GM18870 (cell line): ENCODE results near the gene CHERP.
A peak's percentile ranks its signal among the peaks of the same experiment; 100 is the strongest.
"Not testable (repeated sequence)": the region's sequence is repeated elsewhere in the genome, so short reads cannot be mapped to it uniquely, and the experiment has no call there.

Source experiments
- ATAC-seq: cut with Tn5 transposase; IDR thresholded peaks from one replicate; pipeline ENCODE4 v1.9.1; 2021; ENCODE audit warnings: moderate library complexity; ENCODE audit not compliant: unreplicated experiment

The CHERP gene

GRCh38 chr19:16543734-16544133 is 1.5 kb upstream of the CHERP start:
- ATAC-seq: not testable (repeated sequence)

DNA sequence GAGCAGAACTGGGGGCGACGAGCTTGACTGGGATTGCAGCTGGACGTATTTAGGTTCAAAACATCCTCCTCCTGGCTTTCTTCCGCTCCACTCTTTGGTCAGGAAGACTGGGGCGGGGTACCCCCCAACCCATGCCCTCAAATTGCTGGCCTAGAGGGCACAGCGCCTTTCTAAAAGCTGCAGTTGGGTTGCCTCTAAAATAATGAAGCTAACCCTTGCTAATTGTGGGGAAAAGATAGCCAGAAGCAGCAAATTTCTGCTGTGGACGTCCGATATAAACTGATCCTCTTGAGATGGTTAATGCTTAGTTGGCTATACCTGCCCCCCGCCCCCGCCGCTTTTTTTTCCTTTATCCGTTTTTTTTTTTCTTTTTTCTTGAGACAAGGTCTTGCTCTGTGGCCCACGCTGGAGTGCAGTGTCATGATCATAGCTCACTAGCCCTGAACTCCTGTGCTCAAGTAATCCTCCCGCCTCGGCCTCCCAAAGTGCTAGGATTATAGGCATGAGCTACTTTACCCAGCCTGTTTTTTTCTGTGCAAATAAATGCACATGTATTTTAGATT is 754 bp upstream of the CHERP start:
- no peak for ATAC-seq

DNA sequence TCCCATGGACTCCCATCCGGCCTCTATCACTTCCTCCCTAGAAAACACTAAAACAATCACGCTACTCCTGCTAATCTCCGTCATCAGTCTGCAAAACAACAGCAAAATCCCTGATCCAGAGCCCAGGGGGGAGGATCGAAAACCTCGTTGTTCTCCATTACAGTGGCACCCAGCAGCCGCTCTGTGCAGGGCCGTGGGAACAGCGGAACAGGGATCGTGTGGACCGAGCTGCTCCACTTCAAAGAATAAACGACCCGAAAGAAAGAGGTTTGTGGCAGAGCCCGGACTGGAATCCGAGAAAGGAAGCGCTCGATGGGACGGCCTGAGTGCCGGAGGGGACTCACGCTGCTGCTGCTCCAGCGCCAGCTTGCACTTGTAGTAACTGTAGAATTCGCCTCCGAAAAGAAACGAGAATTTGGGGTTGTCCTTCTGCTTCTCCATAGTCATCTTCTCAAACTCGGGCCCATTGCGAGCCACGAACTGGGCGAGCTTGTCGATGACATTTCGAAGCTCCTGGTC is 652 bp downstream of the CHERP start:
- peak; percentile 2 for ATAC-seq

DNA sequence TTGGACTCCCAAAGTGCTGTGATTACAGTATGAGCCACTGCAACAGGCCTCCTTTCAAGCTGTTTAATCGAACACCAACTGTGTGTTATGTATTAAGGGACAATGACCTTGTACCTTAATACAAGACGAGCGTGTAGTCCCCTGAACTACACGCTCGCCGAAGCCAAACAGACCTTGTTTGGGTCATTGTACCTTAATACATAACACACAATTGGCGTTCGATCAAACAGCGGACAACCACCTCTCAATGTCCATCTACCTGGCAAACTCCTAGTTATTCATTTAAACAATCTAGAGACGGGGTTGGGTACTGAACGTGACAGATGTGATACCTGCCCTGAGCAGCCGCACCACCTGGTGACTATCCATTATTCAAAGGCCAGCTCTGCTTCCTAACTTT is 1.3 kb downstream of the CHERP start:
- no peak for ATAC-seq

DNA sequence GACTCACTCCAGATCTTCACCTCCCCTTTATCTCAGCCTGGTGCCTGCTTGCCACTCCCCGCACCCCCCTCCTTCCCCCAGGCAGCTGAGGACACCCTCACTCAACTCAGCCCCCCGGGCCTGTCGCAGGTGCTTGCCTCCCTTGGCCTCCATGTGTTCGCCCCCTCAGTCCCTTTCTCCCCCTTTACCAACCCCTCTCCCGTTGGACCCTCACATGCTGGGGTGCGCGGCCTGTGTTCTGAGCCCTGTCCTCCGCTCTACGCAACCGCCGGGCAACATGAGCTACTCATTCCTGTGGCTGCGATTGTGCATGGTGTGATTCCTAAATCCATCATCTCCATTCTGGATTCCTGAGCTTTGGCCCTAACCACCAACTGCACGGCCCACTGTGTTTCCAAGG is 5.1 kb downstream of the CHERP start:
- ATAC-seq: no peak

GRCh38 chr19:16536130-16536529 is 6.1 kb downstream of the CHERP start:
- no peak for ATAC-seq

DNA sequence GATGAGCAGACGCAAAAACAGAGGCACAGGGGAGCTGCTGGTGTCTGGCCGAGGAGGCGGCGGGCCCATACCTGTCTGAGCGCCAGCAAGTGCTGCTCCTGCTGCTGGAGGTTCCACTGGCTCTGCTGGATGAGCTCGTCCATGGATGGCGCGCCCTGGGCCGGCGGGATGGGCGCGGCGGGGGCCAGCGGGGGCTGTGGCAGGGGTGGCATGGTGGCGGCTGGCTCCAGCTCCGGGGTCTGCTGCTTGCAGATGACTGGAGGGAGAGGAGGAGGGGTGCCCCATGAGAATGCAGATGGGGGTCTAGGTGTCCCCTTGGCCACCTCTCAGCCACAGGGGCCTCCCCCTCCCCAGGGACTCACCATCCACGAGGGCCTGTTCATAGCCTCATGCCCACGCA is 6.9 kb downstream of the CHERP start:
- no peak for ATAC-seq

DNA sequence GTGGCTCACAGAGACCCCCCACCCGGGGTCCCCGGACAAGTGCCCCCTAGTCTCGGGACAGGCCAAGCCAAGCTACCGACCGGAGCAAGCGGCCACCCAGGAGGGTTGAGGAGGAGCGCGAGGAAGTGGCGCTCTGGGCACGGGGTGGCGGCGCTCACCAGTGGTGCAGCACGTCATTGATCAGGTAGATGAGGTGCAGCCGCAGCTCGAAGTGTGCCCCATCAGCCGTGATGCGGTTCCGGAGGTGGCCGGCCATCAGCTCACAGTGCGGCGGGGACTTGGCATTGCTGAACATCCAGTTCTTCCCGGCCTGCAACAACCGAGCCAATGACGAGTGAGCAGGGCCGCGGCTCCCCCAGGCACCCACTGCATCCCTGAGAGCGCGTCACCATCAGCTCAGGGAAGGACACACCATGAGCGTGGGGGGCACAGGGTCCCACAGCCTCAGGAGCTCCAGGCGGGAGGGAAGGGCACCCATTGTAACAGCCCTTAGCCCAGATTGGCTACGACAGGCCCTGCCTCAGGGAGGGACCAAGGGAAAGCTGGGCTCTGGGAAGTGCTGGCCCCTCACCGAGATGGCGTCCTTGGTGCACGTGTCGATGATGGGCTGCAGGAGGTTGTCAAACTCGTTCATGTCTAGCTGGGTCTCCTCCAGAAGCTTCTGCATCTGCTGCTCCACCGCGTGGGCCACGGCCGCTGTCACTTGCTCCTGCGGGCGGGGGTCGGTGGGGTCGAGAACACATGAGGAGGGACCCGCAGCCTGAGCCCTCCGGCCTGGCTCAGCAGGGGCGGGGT is 9.6 kb downstream of the CHERP start:
- no peak for ATAC-seq

DNA sequence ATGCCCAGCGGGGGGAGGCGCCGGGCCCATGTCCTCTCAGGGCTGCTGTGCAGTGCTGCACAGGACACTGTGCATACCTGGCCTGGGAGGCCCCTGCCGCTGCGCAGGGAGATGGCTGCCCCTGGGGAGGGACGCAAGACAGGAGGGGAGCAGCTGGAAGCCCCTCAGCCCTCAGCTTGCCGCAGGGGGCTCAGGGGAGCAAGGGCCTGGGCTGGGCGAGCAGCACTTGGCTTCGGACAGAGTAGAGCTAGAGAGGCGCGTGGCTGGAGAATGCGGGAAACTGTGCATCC is 10.9 kb downstream of the CHERP start:
- ATAC-seq: no peak

- ATAC-seq: no peak
These were observed 11.5 kb downstream of the CHERP start for GRCh38 chr19:16530540-16531379.

DNA sequence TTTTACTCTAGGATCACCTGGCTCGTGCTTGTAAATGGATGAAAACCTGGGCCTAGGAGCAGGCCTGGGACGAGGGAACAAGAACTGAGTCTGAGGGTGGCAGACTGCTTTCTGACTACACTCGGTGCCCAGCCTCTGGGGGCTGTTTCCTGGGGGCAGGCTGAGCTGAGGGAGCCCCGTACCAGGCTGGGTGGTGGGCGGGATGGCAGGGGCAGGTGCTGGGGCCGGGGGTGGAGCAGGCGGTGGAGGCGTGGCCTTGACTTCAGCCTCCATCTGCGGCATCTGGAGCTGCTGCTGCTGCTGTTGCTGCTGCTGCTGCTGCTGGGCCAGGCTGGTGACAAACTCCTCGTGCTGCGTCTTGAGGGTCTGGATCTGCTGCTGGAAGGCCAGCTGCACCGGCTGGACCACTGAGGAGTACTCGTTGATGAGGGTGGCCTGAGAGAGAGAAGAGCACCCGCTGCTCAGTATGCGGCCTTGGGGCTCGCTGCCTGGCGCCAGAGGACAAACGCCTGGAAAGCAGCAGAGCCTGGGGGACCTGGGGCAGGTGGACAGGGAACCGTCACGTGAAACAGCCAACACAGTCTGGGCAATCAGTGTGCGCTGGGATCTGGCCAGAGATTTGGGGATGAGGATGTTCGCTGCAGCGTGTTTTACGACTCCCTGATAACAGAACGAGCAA is 12.6 kb downstream of the CHERP start:
- no peak for ATAC-seq

GRCh38 chr19:16527971-16528521 is 14.2 kb downstream of the CHERP start:
- no peak for ATAC-seq

- no peak for ATAC-seq
These were observed 14.8 kb downstream of the CHERP start for GRCh38 chr19:16527334-16527935.

GRCh38 chr19:16525751-16526481 is 16.3 kb downstream of the CHERP start:
- ATAC-seq: no peak

DNA sequence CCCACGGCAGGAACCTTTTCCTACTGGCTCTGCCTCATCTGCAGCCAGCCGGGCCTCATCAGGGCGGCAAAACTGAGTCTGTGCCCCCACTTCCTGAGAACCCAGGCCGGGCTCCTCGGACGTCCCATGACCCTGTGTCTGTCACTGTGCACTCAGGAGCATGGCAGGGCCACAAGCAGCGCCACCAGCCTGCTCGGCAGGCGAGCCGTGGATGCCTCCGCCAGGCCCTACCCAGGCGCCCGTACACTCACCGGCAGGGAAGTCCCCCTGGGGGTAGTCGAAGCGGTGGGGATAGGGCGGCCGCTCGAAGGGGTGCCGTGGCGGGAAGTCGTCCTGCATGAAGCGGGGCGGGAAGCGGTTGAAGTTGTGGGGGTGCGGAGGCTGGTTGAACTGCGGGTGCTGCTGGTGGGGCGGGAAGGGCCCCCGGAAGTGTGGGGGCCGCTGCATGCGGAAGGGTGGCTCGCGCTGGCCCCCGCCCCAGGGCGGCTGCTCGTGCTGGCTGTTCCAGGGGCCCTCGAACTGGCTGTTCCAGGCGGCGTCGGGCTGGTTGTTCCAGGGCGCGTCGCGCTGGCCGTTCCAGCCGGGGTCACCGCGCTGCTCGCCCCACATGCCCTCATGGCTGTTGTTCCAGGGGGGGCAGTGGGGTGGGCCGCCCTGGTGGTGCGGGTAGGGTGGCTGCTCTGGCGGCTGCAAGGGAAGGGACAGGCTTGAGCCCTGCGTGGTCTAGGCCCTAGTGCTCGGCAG is 17.1 kb downstream of the CHERP start:
- no peak for ATAC-seq

DNA sequence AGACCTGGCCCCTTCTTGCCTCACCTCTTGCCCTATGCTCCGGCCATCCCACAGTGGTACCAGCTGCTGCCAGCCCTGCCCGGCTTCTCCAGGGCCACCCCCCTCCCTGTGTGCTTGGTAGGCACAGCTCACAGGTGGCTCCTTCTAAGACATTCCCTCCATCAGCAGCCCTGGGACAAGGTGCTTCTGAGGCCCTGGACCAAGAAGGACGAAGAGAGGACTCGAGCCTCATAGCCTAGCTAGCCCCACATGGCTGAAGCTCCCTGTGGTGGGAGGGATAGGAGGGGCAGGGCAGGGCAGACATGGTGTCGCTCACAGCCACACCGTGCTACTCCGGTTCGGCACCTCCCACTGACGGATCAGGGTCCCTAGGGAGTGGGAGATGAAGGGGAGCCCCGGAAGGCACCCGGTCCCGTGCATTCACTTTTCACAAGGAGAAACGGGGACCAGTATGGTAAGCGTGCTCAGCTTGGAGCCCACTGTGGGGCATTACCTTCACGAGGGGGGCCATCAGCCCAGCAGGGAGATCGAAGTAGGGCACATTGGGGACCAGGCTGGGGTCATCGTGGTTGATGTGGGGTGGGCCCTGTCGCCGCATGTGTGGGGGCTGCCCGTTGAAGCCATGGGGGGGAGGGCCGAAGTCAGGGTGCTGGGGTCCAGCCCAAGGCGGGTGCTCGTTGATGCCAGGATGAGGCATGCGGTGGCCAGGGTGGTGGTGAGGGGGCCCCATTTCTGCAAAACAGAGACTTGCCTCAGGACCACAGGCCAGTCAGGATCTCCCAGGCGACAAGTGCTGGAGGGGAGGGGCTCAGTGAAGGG is 19.5 kb downstream of the CHERP start:
- no peak for ATAC-seq

GRCh38 chr19:16521715-16522289 is 20.4 kb downstream of the CHERP start:
- no peak for ATAC-seq

- no peak for ATAC-seq
These were observed 21.1 kb downstream of the CHERP start for GRCh38 chr19:16520986-16521624.
